Gastroesophageal sphincter (tissue), 4 donors: ENCODE results near the gene STK16. TPM values are rescaled to one million over a fixed set of nuclear protein-coding genes. Genes with fewer than 3 reads are reported as not detected.

Source experiments
- ATAC-seq: fragments of 150-250 bp; one replicate; pipeline ENCODE4 v1.9.1; 2016; ENCODE audit warnings: mild to moderate bottlenecking, moderate library complexity
- H3K27ac ChIP-seq, 4 donors: fragments of 200-600 bp; sonication (generic) in 3 of 4; 1 replicate in 3 of 4; 2 replicates in 1 of 4; pipeline ENCODE4 v1.5.1; 2016 to 2019
- H3K27me3 ChIP-seq: fragments of 200-600 bp; sonication (generic); one replicate; pipeline ENCODE4 v1.5.1; 2019
- H3K36me3 ChIP-seq, 2 donors: fragments of 200-600 bp; sonication (generic); one replicate each; pipeline ENCODE4 v1.5.1; 2019; ENCODE audit warnings: control low read depth in 1 of 2
- H3K4me1 ChIP-seq, 3 donors: fragments of 200-600 bp; sonication (generic); 1 replicate in 2 of 3; 2 replicates in 1 of 3; pipeline ENCODE4 v1.5.1; 2016 to 2019; ENCODE audit warnings: control low read depth in 2 of 3
- H3K4me3 ChIP-seq, 2 donors: fragments of 200-600 bp; sonication (generic); one replicate each; pipeline ENCODE4 v1.5.1; 2019; ENCODE audit warnings: mild to moderate bottlenecking in 1 of 2, moderate library complexity in 1 of 2
- H3K9me3 ChIP-seq, 3 donors: fragments of 200-600 bp; sonication (generic); one replicate each; pipeline ENCODE4 v1.5.1; 2017 to 2019; ENCODE audit warnings: control low read depth in 2 of 3
- EP300 ChIP-seq: sonication (generic); formaldehyde crosslinking; IDR thresholded peaks from one replicate; pipeline ENCODE4 v1.6.1; 2017; ENCODE audit warnings: antibody characterized with exemption, mild to moderate bottlenecking
- POLR2A ChIP-seq, 2 donors: fragments of 450-650 bp; IDR thresholded peaks; one replicate each; pipeline ENCODE4 v1.6.1; 2017; ENCODE audit warnings: antibody characterized with exemption in 2 of 2, mild to moderate bottlenecking in 2 of 2, moderate library complexity in 1 of 2
- POLR2AphosphoS5 ChIP-seq: sonication (generic); formaldehyde crosslinking; IDR thresholded peaks from one replicate; pipeline ENCODE4 v1.6.1; 2017; ENCODE audit warnings: antibody characterized with exemption
- WGBS, 2 donors: methylation state at CpG; one replicate each; pipeline ENCODE4 v1.1.5; 2018; ENCODE audit warnings: low coverage in 1 of 2; 5-methylcytosine and 5-hydroxymethylcytosine counted together
- total RNA-seq, 4 donors: library from RNA; depleted of rRNA; stranded (reverse); fragments of >200 nt; gene quantifications; one replicate each; pipeline ENCODE4 v1.1.0, GENCODE V29; 2016
- TF ChIP-seq, protein P1 (sequence below), 4 experiments: fragments of 200-600 bp in 2 of 4; fragments of 450-650 bp in 2 of 4; sonication (generic) in 1 of 4; IDR thresholded peaks; one replicate each; pipeline ENCODE4 v1.5.1; 2017 to 2019; ENCODE audit warnings: antibody characterized with exemption in 4 of 4, mild to moderate bottlenecking in 2 of 4, moderate library complexity in 2 of 4

Gene STK16
- total RNA-seq, 4 donors from 2014 or later = 10.2 to 14.0 (median 11.6) TPM

DNA sequence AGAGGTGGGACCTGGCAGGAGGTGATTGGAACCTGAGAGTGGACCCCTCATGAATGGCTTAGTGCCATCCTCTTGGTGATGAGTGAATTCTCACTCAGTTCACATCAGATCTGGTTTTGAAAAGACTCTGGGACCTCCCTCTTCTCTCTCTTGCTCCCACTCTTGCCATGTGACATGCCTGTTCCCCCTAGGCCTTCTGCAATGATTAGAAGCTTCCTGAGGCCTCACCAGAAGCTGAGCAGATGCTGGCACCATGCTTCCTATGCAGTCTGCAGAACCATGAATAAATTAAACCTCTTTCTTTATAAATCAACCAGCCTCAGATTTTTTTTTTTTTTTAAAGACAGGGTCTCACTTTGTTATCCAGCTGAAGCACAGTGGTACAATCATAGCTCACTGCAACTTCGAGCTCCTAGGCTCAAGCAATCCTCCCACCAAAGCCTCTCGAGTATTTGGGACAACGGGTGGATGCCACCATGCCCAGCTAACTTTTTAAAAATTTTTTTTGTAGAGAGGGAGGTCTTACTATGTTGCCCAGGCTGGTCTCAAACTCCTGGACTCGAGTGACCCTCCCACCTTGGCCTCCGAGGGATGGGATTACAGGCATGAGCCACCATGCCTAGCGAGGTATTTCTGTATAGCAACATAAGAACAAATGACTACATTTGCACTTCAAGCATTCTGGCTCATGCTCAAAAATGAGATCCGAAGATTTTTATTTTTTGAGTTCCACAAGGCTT lies 40.7 kb upstream of the STK16 start:
- TF ChIP-seq POLR2A (IDR thresholded peaks at IDR 0.05) (no peak), POLR2AphosphoS5 (no peak), EP300 (no peak)
- Histone ChIP-seq H3K36me3 (peaks cover 0 to 14% of the 10 kb centered on the region in 2 donors), H3K27me3 (peaks cover 7% of the 10 kb centered on the region), H3K9me3 (no peaks in the 10 kb centered on the region), H3K4me3 (no peak overlapping the region), H3K4me1 (peaks cover 0 to 29% (median 9%) of the 10 kb centered on the region in 3 donors), H3K27ac (no peak overlapping the region)
- 81 to 88% methylated on average over 6 of the region's 7 CpGs for WGBS, 2 donors
- ATAC-seq = no peak

DNA sequence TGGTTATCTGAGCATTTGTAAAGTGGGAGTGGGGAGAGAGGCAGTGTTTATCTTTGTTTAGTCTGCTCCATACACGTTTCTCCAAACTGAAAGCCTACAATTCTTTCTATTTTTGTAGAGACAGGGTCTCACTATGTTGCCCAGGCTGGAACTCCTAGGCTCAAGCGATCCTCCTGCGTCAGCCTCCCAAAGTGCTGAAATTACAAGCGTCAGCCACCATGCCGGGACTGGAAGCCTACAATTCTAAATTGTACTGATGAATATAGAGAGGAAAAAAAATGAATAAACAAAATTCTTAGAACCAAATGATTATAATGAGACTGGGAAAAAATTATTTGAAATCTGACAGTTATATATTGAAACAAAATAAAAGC lies 40.1 kb upstream of the STK16 start:
- Histone ChIP-seq H3K27ac (no peak overlapping the region), H3K27me3 (peaks cover 4% of the 10 kb centered on the region), H3K4me1 (peaks cover 0 to 29% (median 9%) of the 10 kb centered on the region in 3 donors), H3K9me3 (no peaks in the 10 kb centered on the region), H3K4me3 (no peak overlapping the region), H3K36me3 (peaks cover 0 to 19% of the 10 kb centered on the region in 2 donors)
- no peak for ATAC-seq
- TF ChIP-seq EP300 = no peak
- TF ChIP-seq POLR2A (IDR thresholded peaks at IDR 0.05) = no peak
- TF ChIP-seq, protein P1, sequence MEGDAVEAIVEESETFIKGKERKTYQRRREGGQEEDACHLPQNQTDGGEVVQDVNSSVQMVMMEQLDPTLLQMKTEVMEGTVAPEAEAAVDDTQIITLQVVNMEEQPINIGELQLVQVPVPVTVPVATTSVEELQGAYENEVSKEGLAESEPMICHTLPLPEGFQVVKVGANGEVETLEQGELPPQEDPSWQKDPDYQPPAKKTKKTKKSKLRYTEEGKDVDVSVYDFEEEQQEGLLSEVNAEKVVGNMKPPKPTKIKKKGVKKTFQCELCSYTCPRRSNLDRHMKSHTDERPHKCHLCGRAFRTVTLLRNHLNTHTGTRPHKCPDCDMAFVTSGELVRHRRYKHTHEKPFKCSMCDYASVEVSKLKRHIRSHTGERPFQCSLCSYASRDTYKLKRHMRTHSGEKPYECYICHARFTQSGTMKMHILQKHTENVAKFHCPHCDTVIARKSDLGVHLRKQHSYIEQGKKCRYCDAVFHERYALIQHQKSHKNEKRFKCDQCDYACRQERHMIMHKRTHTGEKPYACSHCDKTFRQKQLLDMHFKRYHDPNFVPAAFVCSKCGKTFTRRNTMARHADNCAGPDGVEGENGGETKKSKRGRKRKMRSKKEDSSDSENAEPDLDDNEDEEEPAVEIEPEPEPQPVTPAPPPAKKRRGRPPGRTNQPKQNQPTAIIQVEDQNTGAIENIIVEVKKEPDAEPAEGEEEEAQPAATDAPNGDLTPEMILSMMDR (IDR thresholded peaks at IDR 0.05) = no peak
- WGBS, 2 donors = 68 to 72% methylated on average over 3 to 4 of the region's 5 CpGs

DNA sequence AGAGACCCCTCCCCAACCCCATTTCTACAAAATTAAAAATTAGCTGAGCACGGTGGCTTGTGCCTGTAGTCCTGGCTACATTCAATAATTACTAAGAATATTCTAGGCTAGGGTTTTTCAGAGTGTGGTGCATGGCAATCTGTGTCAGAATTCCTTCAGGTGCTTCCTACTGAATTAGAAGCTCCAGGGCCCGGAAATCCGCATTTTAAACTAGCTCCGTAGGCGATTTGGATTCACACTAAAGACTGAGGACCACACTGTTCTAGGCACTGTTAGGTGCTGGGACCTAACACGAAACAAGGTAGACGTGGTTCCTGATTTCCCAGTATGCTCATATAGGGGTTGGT lies 39.3 kb upstream of the STK16 start:
- no peak for TF ChIP-seq POLR2AphosphoS5
- no peak for TF ChIP-seq EP300
- TF ChIP-seq, protein P1 (IDR thresholded peaks at IDR 0.05) = no peak
- TF ChIP-seq POLR2A (IDR thresholded peaks at IDR 0.05) = no peak
- Histone ChIP-seq H3K9me3 (no peaks in the 10 kb centered on the region), H3K27ac (peak overlapping the region; percentile 73 to 99 (median 93)), H3K36me3 (peaks cover 0 to 27% of the 10 kb centered on the region in 2 donors), H3K4me3 (peak overlapping the region; percentile 59 to 68), H3K27me3 (no peaks in the 10 kb centered on the region), H3K4me1 (peaks cover 0 to 29% (median 9%) of the 10 kb centered on the region in 3 donors)
- ATAC-seq = no peak
- WGBS, 2 donors = 10 to 12% methylated on average over 4 to 7 of the region's 7 CpGs

DNA sequence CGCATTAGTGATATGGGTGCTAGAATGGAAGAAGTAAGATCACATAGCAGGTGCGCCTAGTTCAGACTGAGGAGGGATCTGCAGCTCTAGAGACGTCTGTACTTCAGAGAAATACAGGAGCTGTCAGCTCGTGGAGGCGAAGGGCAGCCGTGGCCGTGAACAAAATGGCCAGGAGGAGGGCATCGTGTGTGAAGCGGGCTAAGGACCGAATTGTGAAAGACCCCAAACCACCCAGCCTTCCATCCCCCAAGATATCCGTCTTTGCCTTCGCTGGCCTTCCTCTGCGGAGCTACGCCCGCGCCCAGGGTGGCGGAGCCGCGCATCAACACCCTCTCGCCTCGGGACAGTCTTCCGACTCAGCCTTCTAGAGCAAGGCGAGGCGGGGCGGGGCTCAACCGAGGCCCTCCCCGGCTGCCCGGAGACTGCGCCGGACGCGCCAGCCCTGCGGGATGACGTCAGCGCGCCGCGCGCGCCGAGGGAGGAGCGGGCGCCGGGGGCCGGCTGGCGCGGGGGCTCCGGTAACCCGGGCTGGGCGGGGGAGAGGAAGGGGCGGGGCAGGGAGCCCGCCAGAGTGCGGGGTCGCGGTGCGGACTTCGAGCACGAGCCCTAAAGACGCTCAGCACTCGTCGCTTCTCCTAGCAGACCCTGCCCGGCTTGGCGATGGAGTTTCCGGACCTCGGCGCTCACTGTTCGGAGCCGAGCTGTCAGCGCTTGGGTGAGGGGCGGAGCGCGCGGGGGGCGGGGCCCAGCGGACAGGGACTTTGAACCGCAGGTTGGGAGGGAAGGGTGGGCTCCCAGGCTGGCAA lies 38.7 kb upstream of the STK16 start, which contains the start of gene ZFAND2B:
TSS of gene ZFAND2B (plus strand) at position 455 of the 806 bp plus-strand sequence. CDS start at position 661, 206 bp downstream.
- Histone ChIP-seq H3K4me3 (peak within 1 kb of the TSS; percentile 59 to 68), H3K27ac (peak within 1 kb of the TSS; percentile 73 to 99 (median 93)), H3K36me3 (peaks cover 0 to 33% of the 10 kb centered on the region in 2 donors), H3K9me3 (no peaks in the 10 kb centered on the region), H3K27me3 (no peaks in the 10 kb centered on the region), H3K4me1 (peaks cover 0 to 29% (median 9%) of the 10 kb centered on the region in 3 donors)
- ATAC-seq = peak; percentile 98
- TF ChIP-seq, protein P1 (IDR thresholded peaks at IDR 0.05) = peak in 3 of 4 experiments; percentile 13 to 48 (median 44)
- TF ChIP-seq EP300 (no peak), POLR2AphosphoS5 (peak; percentile 96), POLR2A (IDR thresholded peaks at IDR 0.05) (peak; percentile 90 to 94)
- 0% methylated on average over 2 to 7 of the region's 76 CpGs for WGBS, 2 donors

DNA sequence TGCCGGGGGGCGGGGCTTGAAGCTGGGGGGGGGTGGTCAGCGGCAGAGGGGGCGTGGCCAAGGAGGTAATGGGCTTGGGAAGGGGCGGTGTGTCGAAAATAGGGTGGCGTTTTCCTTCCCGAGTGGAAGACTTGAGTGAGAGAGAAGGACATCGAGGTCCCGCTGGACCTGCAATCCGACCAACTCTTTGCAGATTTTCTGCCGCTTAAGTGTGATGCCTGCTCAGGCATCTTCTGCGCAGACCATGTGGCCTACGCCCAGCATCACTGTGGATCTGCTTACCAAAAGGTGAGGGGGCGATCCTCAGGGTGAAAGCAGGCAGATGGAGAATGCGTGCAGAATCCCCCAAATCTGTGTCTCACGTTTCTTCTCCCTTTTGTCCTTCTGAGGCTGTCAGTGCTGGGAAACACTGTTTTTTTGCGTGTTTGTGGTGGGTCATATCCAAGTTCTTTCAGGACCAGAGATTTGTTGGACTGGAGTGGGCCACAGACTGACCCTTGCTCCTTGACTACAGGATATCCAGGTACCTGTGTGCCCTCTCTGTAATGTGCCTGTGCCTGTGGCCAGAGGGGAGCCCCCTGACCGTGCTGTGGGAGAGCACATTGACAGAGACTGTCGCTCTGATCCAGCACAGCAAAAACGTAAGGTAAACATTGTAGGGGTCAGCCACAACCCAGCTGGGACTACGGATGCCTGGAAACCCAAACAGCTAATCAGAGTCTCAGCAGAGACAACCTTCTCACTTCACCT lies 38.0 kb upstream of the STK16 start:
- TF ChIP-seq EP300 (no peak), POLR2A (IDR thresholded peaks at IDR 0.05) (no peak), POLR2AphosphoS5 (no peak)
- TF ChIP-seq, protein P1 (IDR thresholded peaks at IDR 0.05) = no peak
- H3K9me3 ChIP-seq = no peaks in the 10 kb centered on the region
- peaks cover 0 to 39% of the 10 kb centered on the region in 2 donors for H3K36me3 ChIP-seq
- peak overlapping the region; percentile 59 to 68 for H3K4me3 ChIP-seq
- no peak for ATAC-seq
- H3K27ac ChIP-seq = peak overlapping the region; percentile 73 to 99 (median 93)
- WGBS, 2 donors = 0% methylated on average over 7 to 12 of the region's 22 CpGs
- H3K4me1 ChIP-seq = peaks cover 0 to 29% (median 9%) of the 10 kb centered on the region in 3 donors
- H3K27me3 ChIP-seq = no peaks in the 10 kb centered on the region
